Hematopoietic multipotent progenitor cell treated with erythropoietin and hydrocortisone succinate and interleukin-3 and kit ligand, for 8 days (in vitro differentiated cells): ENCODE data around the gene DNAH3.
A peak's percentile ranks its signal among the peaks of the same experiment; 100 is the strongest.
"Not testable (repeated sequence)": the region's sequence is repeated elsewhere in the genome, so short reads cannot be mapped to it uniquely, and the experiment has no call there.

ENCODE experiments used
- DNase-seq: peaks from one replicate; pipeline ENCODE4 v3.0.0-alpha.2; 2015

DNAH3 gene, protein sequence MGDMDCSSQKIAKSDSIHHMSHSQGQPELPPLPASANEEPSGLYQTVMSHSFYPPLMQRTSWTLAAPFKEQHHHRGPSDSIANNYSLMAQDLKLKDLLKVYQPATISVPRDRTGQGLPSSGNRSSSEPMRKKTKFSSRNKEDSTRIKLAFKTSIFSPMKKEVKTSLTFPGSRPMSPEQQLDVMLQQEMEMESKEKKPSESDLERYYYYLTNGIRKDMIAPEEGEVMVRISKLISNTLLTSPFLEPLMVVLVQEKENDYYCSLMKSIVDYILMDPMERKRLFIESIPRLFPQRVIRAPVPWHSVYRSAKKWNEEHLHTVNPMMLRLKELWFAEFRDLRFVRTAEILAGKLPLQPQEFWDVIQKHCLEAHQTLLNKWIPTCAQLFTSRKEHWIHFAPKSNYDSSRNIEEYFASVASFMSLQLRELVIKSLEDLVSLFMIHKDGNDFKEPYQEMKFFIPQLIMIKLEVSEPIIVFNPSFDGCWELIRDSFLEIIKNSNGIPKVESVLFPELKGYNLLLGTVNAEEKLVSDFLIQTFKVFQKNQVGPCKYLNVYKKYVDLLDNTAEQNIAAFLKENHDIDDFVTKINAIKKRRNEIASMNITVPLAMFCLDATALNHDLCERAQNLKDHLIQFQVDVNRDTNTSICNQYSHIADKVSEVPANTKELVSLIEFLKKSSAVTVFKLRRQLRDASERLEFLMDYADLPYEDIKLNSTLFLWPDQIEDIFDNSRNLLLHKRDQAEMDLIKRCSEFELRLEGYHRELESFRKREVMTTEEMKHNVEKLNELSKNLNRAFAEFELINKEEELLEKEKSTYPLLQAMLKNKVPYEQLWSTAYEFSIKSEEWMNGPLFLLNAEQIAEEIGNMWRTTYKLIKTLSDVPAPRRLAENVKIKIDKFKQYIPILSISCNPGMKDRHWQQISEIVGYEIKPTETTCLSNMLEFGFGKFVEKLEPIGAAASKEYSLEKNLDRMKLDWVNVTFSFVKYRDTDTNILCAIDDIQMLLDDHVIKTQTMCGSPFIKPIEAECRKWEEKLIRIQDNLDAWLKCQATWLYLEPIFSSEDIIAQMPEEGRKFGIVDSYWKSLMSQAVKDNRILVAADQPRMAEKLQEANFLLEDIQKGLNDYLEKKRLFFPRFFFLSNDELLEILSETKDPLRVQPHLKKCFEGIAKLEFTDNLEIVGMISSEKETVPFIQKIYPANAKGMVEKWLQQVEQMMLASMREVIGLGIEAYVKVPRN (N-terminal part only)

DNA sequence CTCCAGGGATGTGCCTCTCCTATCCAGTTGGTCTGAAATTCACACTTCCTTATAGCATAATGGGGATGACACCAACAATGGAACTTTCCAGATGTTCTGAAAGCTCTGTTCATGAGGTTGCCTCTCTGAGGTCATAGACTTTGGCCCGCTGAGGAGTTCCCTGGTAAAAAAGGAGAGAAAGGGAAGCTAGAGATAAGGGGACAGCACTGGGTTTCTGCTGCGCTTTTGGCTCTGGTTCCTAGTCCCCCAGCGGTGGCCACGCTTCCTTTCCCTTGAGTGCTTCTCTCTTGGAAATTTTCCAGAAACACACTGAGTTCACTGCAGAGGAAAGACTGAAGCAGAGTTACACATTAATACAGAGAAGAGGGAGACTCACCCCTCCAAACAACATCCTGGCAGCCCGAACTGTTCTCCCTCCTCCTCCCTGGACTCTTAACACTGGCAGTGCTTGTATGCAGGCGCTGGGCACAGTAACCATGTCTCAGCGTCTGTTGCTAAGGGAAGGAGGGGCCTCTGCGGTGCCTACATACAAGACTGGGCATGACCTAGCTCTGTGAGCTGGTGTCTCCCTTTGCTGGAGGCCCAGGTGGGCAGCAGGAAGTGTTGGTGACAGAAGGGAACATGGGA is at the start of gene DNAH3:
DNAH3 (minus strand) TSS at position 472 of the 627 bp plus-strand sequence. CDS start 527 bp downstream, outside the sequence.
- peak; percentile 59 for DNase-seq

- no peak for DNase-seq
Observed at GRCh38 chr16:21199607-21200218, 49.1 kb upstream of the DNAH3 start.

DNA sequence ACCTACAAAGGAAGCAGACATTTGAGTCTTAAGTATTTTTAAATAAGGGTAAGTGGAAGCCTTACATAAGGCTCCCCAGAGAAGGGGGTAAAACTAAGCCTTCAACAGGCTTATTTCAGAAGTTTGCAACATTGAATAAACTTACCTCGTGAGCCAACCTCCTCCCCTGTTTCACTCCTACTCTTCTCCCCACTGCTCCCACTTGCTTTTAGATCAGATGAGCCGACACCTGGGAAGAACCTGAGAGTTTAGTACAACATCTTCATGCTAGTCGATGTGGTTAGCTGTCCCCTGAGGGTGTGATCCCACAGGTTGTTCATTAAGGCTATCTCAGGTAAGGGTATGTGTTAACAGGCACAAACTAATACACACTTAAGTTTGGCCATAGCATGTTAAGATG is 47.0 kb upstream of the DNAH3 start:
- DNase-seq = no peak

- DNase-seq = no peak
Observed at GRCh38 chr16:21197112-21197511, 46.5 kb upstream of the DNAH3 start.

- DNase-seq = not testable (repeated sequence)
Observed at GRCh38 chr16:21195330-21195729, 44.7 kb upstream of the DNAH3 start.

GRCh38 chr16:21194771-21195301 is 44.2 kb upstream of the DNAH3 start:
- DNase-seq = no peak

GRCh38 chr16:21192991-21193390 is 42.3 kb upstream of the DNAH3 start:
- DNase-seq = no peak

- no peak for DNase-seq
Observed at GRCh38 chr16:21190599-21190998, 40.0 kb upstream of the DNAH3 start.

DNA sequence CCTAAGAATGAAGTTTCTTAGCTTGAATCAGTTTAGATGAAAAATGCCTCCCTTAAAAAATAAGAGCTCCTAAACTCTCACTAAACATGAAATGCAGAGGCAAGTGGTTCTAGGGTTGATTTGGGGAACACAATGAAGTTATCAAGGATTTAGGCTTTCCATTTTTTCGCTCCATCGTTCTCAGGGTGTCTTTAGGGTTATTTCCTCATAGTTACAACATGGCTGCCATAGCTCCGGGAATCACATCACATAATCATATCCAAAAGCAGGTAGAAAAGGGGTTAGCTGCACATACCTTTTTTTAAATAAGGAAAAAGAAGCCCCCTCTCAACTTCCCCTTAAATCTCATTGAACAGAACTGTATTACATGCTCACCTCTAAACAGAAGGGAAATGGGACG is 39.4 kb upstream of the DNAH3 start:
- DNase-seq = no peak

GRCh38 chr16:21189311-21189710 is 38.7 kb upstream of the DNAH3 start:
- no peak for DNase-seq

GRCh38 chr16:21186326-21186691 is 35.7 kb upstream of the DNAH3 start:
- no peak for DNase-seq

GRCh38 chr16:21185659-21186325 is 35.1 kb upstream of the DNAH3 start:
- no peak for DNase-seq

- DNase-seq = no peak
Observed at GRCh38 chr16:21184834-21185233, 34.2 kb upstream of the DNAH3 start.

GRCh38 chr16:21183995-21184394 is 33.3 kb upstream of the DNAH3 start:
- no peak for DNase-seq

GRCh38 chr16:21179983-21180365 is 29.3 kb upstream of the DNAH3 start:
- no peak for DNase-seq

DNA sequence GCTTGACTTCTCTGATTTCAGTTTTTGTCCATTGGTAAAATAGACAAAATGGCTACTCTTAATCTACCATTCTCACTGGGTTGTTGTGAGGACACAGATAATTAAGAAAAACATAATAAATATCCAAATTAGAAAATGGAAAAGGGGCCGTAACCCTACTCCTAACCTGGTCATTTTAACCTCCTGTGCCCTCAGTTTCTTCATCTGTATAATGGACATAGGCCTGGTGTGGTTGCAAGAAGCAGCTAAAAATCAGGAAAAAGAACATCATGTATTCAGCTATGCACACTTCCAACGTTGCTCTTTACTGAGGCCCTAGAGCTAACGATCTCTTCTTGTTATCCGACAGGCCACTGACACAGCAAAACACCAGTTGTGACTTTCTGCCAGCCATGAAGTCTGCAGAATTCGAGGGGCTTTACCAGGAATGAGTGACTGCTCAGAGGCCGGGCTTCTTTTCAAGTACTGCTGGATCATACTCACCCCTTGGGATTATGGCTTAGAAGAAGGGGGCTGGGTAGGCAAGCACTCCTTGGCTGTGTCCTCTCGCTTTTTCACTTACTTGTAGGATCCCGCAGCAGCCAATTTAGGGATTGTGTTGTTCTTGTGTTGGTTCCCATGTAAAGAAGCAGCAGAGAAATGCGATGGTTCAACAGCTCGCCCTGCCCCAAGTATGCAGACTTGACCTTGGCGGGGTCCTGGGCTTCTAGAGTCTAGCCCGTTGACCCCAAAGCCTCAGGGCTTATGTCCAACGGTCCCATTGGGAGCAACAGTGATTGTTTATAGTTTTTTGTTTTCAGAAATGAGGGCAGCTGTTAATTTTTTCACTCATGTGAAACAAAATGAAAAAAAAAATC is 28.7 kb upstream of the DNAH3 start:
- no peak for DNase-seq

- DNase-seq = no peak
Observed at GRCh38 chr16:21175397-21175796, 24.8 kb upstream of the DNAH3 start.

DNA sequence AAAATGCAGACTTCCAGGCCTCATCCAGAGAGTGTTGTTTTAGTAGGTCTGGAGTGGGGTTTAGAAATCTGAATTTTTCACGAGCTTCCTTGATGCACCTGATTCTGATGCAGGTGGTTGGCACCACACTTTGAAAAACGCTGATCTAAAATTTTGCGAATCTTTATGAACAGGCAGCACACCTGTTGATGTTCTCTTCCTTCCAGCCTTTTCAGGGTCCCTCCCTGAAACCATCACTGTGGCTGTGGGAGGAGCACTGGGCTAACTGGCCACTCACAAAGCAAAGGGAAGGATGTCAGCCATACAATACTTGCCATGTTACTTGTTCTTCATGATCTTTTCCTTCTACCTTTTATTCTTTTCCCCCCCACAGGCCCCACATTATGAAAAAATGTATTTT is 22.0 kb upstream of the DNAH3 start:
- DNase-seq = no peak

GRCh38 chr16:21170116-21170515 is 19.5 kb upstream of the DNAH3 start:
- DNase-seq = not testable (repeated sequence)

- DNase-seq = peak; percentile 27
Observed at GRCh38 chr16:21169249-21169981, 18.8 kb upstream of the DNAH3 start.
